ENCODE measurements around the gene RNF220.

Gene RNF220

GRCh38 chr1:44616991-44617702 is 212.1 kb downstream of the RNF220 start:
- no peak for DNase-seq

- DNase-seq: no peak
Observed at GRCh38 chr1:44617703-44618029, 212.6 kb downstream of the RNF220 start.

DNA sequence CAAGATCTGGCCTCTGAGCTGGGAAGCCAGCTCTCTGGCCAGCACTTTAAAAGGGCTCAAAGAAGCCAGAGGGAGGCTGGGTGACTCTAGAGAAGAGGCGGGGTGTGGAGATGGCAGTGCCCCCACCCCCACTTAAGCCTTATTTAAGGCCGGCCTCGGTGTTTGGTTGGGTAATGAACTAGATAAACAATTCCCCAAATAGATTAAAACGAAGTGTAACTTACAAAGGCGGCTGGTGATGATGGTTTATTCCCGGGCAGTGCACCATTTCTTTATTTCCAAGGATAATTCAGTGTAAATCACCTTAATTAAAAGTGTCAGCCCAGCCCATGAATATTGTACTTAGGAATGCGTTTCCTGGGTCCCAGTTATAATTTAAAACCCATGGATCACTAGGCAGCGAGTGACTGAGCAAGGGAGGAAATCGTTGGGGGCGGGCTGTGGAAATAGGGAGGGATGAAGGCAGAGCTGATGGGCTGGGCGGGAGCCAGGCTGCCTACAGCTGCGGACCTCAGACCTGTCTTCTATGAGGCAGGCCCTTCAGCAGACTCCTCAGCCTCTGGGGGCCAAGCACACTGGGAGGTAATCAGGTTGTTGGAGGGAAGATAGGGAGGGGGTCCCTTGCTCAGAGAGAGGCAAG is 214.3 kb downstream of the RNF220 start:
- no peak for DNase-seq

DNA sequence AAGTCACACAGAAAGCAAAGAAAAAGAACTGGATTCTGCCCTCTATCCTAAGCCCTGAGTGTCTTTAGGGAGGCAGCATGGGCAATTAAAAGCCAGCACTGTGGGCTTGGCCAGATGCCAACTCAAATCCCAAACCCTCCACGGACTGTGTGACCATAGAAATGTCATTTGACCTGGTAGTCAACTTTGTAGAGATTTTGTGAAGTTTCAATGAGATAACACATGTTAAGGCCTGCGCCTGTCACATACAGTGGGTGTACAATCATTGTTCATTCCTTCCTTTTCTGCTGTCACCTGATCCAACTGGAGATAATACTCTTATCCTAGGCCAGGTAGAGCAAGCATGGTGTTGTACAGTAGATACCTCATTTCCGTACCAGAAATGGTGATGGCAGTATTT is 215.0 kb downstream of the RNF220 start:
- no peak for DNase-seq

- no peak for DNase-seq
Observed at GRCh38 chr1:44621841-44622286, 216.8 kb downstream of the RNF220 start.

DNA sequence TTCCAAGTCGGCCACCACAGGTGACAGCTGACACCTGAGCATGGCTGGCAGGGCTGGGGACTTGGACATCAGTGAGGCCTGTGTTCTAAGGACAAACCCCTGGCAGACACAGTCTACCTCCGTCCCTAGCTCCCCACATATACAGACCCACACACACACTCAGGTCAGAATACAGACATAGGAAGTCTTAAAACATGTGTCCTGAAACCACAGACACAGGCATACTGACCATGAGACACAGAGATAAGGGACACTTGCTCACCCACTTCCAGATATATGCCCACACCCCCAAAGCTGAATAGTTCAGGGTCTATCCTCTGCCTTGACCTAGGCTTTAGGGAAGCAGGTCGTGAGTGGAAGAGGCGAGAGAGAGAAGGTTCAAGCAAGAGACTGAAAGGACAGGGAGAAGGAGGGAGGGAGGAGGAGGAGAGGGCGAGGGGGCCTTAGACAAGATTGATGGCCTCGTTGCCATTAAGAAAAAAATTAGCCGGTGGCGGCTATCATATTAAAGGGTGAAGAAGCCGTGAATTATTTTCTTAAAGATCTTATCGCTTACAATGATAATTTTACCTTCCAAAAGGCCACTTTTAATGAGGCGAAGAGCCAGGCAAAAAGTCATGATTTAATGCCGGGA is 219.3 kb downstream of the RNF220 start:
- DNase-seq: no peak

DNA sequence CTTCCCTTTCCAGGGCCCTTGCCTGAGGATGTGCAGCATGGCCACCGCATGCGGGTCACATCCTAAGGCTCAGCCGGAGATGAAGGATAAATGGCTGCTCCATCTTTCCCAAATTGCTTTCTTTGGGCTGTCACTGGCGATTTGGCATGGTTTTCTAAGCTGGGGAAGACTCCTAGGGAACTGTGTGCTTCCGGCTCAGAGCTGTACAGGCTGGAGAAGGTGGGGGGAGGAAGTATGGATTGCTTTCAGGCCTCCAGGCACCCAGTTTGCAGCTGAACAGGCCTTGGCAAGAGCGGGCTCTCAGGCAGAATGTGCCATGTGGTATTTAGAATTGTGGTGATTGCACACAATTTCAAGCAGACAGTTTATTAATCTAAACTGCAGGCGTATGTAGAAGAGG is 220.3 kb downstream of the RNF220 start:
- no peak for DNase-seq

GRCh38 chr1:44628962-44629756 is 224.1 kb downstream of the RNF220 start:
- DNase-seq: no peak

GRCh38 chr1:44630116-44630515 is 225.1 kb downstream of the RNF220 start:
- no peak for DNase-seq

- DNase-seq: no peak
Observed at GRCh38 chr1:44631333-44631646, 226.2 kb downstream of the RNF220 start.

- peak; percentile 22 to 68 for DNase-seq
Observed at GRCh38 chr1:44631647-44632539, 226.8 kb downstream of the RNF220 start.

DNA sequence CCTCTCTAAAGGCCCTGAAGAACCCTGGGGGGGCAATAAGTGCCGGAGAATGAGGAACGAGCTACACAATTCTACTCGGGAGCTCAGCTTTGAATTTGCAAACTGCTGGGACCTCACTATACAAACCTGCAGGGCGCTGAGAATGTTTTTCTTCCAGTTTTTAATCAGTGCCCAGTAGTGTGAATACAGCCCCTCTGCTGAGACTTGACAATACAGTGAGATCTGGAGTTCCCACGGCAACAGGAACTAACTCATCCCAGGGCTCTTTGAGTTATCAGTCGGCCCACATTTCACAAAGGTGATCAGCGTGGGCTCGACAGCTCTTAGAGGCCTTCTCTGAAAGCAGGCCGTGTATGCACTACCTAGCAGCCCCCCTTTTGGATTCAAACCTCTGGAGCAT is 227.5 kb downstream of the RNF220 start:
- DNase-seq: no peak

- no peak for DNase-seq
Observed at GRCh38 chr1:44634606-44635189, 229.6 kb downstream of the RNF220 start.

DNA sequence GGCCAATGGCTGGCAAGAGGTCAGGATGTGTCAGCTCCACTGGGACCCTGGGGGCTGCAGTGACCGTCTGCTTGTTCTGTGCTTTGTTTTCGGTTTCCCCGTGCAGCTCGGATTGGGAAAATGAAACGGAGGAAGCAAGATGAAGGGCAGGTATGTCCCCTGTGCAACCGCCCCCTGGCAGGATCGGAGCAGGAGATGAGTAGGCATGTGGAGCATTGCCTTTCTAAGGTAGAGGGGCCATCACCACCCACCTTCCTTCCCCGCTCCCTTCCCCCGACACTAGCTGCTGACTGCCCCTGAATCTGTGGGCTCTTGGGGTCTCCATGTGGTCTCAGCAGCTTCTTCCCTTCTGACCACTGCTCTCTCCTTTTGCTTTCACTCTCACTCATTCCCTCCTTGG is 230.4 kb downstream of the RNF220 start:
- DNase-seq: no peak

- no peak for DNase-seq
Observed at GRCh38 chr1:44636083-44636687, 231.1 kb downstream of the RNF220 start.

GRCh38 chr1:44636688-44637598 is 231.9 kb downstream of the RNF220 start:
- DNase-seq: no peak

GRCh38 chr1:44637702-44638411 is 232.8 kb downstream of the RNF220 start:
- DNase-seq: no peak

DNA sequence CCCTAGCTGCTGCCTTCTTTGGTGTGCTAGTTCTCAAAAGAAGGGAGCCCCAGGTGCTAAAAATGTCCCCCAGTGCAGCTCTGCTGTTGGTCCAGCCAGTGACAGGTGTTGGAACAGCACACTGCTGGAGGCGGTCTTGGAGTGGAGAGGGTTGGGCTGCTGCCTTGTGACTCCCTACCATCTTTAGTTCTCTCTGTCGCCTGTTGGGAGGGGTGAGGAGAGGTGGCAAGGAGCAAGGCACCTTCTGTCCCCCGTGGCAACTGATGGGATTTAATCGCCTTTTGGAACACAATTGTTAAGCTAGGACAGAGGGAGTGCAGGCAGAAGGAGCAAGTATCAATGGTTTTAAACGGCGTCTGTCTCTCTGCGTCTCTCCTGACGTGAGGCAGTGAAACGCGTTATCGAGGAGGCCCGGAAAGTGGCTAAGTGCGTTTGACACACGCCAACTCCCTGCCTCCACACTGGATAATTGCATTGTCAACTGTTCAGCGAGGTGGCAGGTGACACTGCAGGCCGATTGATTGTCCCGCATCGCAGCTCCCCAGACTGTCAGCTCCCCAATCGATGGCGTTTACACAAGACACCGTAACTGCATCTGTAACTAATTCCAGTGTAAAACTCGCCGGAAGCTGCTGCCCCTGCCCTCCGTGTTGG is 235.3 kb downstream of the RNF220 start:
- no peak for DNase-seq
